NOMO-1 (cell line): ENCODE data around the gene DNM3.

Experiments used
- DNase-seq, 2 experiments: peaks; one replicate each; lab custom pipeline; 2025; ENCODE audit not compliant: unreplicated experiment in 2 of 2; lab: John Stamatoyannopoulos, UW

The DNM3 gene

DNA sequence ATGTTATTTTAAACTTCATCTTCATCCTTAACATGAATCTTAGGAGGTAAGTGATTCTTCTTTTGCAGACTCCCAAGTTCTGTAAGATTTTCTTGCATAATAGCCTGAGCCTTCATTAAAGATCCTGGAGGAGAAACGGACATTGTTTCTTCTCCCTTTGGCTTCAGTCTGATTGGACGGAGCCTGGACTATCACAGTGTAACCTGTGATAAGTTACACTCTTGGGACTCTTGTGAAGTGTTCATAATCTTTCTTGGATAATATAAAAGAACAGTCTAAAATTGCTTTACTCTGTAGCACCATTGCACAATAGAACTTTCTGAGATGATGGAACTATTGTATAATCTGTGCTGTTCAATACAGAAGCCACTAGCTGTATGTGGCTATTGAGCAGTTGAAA lies 244.8 kb downstream of the DNM3 start:
- DNase-seq: no peak

DNA sequence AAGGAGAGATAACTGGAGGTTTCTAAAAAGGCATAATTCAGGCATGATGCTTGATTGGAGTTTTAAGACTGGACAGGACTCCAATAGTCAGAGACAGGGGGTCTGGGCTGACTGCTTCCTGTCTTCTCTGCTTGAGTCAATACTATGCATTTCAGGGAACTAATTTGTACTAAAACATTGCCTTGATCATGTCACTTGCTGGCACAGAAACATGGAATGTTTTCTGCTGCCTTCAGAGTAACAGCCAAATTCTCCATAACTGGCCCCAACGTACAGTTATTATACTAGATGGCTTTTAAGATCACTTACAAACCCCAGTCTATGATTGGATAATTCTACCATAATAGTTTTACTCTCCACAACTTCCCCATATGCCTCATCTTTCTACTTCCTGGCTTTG lies 247.0 kb downstream of the DNM3 start:
- DNase-seq: no peak

DNA sequence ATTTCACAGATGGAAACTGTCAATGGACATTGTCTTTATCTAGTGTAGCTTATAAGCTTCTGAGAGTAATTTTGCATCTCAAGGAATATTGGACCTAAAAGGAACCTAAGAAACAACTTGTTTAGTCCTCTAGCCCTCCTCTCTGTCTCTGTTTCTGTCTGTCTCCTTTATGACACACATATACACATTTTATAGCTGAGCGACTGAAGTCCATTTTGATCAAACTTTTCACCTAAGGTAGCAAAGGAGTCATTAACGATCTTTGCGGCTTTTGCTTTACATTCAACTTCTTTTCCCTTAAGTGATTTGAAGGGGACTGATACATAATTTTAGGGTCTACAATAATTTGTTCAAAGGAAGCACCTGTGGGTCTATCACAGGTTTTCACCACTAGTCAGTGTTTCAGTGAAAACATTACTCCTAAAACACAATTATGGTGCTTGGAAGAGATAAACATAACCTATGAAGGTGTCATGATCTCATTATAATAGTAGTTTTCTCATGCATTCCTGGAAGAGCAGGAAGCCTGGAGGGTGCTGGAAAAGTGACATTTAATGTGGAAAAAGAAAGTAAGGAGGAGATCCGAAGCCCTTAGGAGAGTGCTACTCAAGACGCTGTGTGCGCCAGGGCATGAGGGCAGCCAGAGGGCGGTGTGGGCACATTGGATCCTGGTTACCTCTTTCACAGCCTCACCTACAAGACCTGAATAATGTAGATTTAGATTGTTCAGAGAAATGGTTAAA lies 248.6 kb downstream of the DNM3 start:
- no peak for DNase-seq

- no peak for DNase-seq
Measured at GRCh38 chr1:172090511-172090817, 249.2 kb downstream of the DNM3 start.

DNA sequence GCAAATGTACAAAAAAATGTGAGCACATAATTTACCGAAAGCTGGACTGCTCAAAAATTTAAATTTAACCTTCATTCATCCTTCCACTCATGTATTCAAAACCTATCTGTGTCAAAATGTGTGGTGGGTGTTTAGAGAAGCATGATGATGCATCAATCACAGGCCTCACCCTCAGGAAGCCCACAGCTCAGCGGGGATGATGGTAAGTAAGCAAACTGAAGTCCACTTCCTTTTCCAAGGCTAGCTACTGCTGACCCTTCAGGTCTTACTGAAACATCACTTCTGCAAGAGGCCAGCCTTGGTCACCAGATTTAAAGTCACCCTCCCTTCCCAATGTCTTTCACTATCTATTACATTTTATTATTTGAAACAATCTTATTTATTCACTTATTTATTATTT lies 254.5 kb downstream of the DNM3 start:
- DNase-seq: no peak

DNA sequence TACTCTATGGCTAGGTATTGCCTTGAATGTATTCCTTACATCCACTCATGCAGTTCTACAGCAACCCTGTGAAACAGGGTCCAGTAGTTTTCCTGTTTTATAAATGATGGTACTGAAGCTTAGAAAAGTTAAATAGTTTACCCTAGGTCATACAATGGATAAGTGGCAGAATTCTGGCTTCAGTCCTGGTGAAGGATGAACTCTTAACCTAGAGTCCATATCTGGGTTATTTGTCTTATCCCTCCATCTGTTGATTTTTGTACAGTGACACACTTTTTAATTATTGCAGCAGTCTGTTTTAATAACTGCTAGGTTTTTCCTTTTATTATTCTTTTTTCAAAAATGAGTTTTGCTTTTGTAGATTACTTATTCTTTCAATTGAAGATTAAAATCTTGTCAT lies 263.9 kb downstream of the DNM3 start:
- no peak for DNase-seq

DNA sequence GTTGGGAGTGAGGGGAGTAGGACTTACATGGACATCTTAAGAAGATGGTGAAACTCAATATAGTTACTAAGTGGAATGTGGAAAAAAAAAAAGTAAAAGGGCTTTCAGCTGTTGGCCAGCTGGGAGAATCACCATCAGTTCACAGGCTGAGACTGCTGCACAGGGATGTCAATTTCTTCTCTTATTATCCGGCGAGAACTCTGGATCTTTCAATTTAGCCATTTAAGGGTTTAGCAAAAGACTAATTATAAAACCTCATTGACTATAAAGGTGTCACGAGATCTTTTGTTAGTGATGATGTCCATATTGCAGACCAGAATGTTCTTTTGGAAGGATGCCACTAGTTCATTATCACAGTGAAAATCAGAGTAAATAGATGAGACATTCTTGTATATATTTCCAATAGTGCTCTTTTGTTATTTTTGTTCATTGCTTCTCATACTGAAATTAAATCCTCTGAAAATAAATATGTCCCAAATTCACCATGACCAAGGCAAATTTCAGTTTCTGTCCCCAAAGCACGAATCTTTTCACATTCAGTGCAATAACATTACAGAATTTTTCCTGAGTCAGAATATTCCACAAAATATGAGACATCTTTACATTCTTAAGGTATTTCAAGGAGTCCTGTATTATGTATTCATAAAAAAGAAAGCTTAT lies 266.1 kb downstream of the DNM3 start:
- DNase-seq: no peak

DNA sequence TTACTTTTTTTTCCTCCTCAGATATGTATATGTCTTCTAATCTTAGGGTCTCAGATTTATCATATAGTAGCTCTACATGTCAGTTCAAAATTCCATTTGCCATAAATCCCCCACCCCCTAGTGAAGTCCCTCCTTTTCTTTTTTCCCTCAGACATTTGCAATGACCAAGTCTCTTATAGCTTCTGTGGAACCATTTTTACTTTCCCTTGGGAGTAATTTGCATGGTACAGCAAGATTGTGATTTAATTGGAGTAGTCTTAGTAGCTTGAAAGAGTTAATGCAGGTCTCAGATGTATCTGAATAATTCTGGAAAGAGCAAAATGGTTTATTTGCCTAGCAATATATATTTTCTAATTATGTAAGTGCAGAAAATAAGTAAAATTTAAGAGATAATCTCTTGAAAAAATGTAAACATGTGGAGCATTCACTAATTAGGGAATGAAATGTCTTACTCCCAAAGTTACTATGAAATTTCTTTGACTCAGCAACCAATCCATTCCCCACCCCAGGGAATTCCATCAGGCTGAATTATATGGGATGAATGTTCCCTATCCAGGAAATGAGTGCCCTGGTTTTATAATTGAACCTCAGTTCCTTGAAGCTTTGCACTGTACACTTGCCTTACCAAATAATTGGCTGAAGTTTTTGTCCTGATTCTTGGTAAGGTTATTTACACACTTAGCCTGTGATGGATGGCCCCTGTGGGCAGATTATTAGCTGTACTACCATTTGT lies 267.0 kb downstream of the DNM3 start:
- DNase-seq: no peak

GRCh38 chr1:172109359-172109758 lies 268.1 kb downstream of the DNM3 start:
- DNase-seq: no peak

- no peak for DNase-seq
Measured at GRCh38 chr1:172112576-172112975, 271.3 kb downstream of the DNM3 start.

DNA sequence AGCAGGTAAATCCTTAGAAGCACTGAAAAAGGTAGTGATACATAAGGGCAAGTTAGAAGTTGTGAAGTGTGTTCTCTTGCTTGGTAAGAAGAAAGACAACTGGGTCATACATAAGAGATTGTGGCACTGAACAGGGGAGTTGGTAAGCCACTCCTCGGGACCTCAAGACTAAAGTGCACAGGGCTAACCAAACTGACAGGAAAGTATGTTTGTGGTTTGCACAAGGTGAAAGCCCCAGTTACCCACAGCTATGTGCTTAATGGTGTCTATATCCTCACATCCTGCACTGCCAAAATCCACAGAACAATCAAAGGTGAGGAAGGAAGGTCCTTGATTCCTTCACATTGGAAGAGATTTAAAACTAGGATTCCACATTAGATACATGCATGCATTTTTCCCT lies 276.5 kb downstream of the DNM3 start:
- DNase-seq: no peak

DNA sequence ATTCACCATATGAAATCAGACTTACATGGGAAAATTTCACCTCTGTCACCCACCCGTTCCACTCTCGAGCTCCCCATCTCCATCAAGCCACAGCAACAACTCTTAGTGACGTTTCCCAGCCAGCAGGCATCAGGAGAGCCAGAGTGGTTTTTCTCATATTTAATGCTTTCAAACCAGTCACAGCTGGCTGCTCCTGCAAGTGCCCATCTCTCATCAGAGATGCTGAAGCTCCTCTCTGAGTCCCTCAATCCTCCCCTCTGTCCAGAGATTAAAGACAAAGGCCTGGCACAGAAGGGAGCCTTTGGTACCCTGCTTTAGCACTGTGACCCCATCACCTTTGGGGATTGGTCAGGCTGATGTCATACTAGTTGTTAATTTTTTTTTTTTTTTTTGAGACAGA lies 277.3 kb downstream of the DNM3 start:
- DNase-seq: no peak

GRCh38 chr1:172119184-172119583 lies 277.9 kb downstream of the DNM3 start:
- no peak for DNase-seq

GRCh38 chr1:172120381-172120780 lies 279.1 kb downstream of the DNM3 start:
- no peak for DNase-seq

GRCh38 chr1:172121081-172121717 lies 279.9 kb downstream of the DNM3 start:
- DNase-seq: no peak

- DNase-seq: no peak
Measured at GRCh38 chr1:172122381-172122780, 281.1 kb downstream of the DNM3 start.

DNA sequence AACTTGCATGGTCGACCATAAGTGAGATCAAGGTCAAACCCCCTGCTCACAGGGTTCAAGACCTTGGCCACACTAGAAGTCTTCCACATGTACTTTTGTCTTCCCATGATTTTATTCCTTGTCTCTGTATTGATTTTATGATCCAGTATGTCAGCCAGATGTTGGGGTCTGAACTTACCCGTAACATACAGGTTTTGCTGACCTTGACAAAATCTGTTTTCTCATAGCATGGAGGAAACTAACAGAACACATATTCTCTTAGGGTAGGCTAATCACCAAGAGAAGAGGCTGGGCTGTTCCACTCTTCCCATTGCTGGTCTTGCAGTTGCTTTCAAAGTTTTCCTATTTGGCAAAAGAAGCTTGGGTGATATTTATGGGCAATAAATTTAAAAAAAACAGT lies 284.0 kb downstream of the DNM3 start:
- DNase-seq: no peak

- no peak for DNase-seq
Measured at GRCh38 chr1:172125812-172126430, 284.6 kb downstream of the DNM3 start.

DNA sequence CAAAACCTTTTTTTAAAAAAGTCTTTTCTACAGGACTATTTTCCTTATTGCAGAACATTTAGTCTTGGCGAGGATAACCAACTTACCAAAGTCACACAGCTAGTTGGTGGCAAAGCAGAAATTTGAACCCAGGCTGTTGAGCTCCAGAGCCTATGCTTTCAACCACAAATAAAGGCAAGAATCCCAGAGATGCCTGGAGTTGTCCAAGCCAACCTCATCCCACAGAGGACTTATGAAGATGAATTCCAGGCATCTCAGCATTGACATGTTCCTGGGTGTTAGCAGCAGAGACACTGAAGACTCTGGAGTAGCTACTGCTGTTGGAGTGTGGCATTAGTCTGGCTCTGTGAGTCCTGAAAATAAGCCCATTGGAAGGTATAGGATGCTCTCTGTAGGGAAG lies 291.5 kb downstream of the DNM3 start:
- DNase-seq: no peak

- no peak for DNase-seq
Measured at GRCh38 chr1:172134087-172134731, 292.9 kb downstream of the DNM3 start.
